Measurements from ENCODE around the gene TM9SF3.
"Not testable (repeated sequence)": the region's sequence is repeated elsewhere in the genome, so short reads cannot be mapped to it uniquely, and the experiment has no call there.

The TM9SF3 gene

GRCh38 chr10:96570983-96571964 is 15.5 kb downstream of the TM9SF3 start:
- no peak for FAIRE-seq
- DNase-seq (ENCODE audit: extremely low spot score, insufficient read length, low read depth) = no peak

GRCh38 chr10:96570511-96570910 is 16.3 kb downstream of the TM9SF3 start:
- no peak for FAIRE-seq
- no peak for DNase-seq (ENCODE audit: extremely low spot score, insufficient read length, low read depth)

- DNase-seq (ENCODE audit: extremely low spot score, insufficient read length, low read depth) (no peak), FAIRE-seq (no peak)
Observed at GRCh38 chr10:96568402-96568801, 18.4 kb downstream of the TM9SF3 start.

- no peak for DNase-seq (ENCODE audit: extremely low spot score, insufficient read length, low read depth)
Observed at GRCh38 chr10:96565774-96566173, 21.0 kb downstream of the TM9SF3 start.

GRCh38 chr10:96560966-96561887 is 25.6 kb downstream of the TM9SF3 start:
- no peak for DNase-seq (ENCODE audit: extremely low spot score, insufficient read length, low read depth)
- no peak for FAIRE-seq

More at GRCh38 chr10:96565774-96566173, 21.0 kb downstream of the TM9SF3 start:
- no peak for FAIRE-seq

GRCh38 chr10:96560489-96560888 is 26.3 kb downstream of the TM9SF3 start:
- FAIRE-seq = no peak
- no peak for DNase-seq (ENCODE audit: extremely low spot score, insufficient read length, low read depth)

GRCh38 chr10:96556003-96556402 is 30.8 kb downstream of the TM9SF3 start:
- DNase-seq (ENCODE audit: extremely low spot score, insufficient read length, low read depth) = no peak
- no peak for FAIRE-seq

- no peak for FAIRE-seq
- DNase-seq (ENCODE audit: extremely low spot score, insufficient read length, low read depth) = no peak
Observed at GRCh38 chr10:96555330-96555729, 31.5 kb downstream of the TM9SF3 start.

GRCh38 chr10:96548589-96548988 is 38.2 kb downstream of the TM9SF3 start:
- FAIRE-seq (no peak), DNase-seq (ENCODE audit: extremely low spot score, insufficient read length, low read depth) (no peak)

- not testable (repeated sequence) for FAIRE-seq
Observed at GRCh38 chr10:96545558-96545957, 41.3 kb downstream of the TM9SF3 start.

GRCh38 chr10:96541921-96542320 is 44.9 kb downstream of the TM9SF3 start:
- FAIRE-seq = no peak

More at GRCh38 chr10:96545558-96545957, 41.3 kb downstream of the TM9SF3 start:
- DNase-seq (ENCODE audit: extremely low spot score, insufficient read length, low read depth) = not testable (repeated sequence)

GRCh38 chr10:96540240-96540639 is 46.6 kb downstream of the TM9SF3 start:
- FAIRE-seq = no peak

More at GRCh38 chr10:96541921-96542320, 44.9 kb downstream of the TM9SF3 start:
- no peak for DNase-seq (ENCODE audit: extremely low spot score, insufficient read length, low read depth)

GRCh38 chr10:96538683-96539082 is 48.1 kb downstream of the TM9SF3 start:
- no peak for FAIRE-seq

More at GRCh38 chr10:96540240-96540639, 46.6 kb downstream of the TM9SF3 start:
- DNase-seq (ENCODE audit: extremely low spot score, insufficient read length, low read depth) = no peak

GRCh38 chr10:96536129-96536528 is 50.7 kb downstream of the TM9SF3 start:
- DNase-seq (ENCODE audit: extremely low spot score, insufficient read length, low read depth) (no peak), FAIRE-seq (no peak)

More at GRCh38 chr10:96538683-96539082, 48.1 kb downstream of the TM9SF3 start:
- no peak for DNase-seq (ENCODE audit: extremely low spot score, insufficient read length, low read depth)

GRCh38 chr10:96532523-96532922 is 54.3 kb downstream of the TM9SF3 start:
- DNase-seq (ENCODE audit: extremely low spot score, insufficient read length, low read depth) = no peak
- no peak for FAIRE-seq

- FAIRE-seq (no peak), DNase-seq (ENCODE audit: extremely low spot score, insufficient read length, low read depth) (no peak)
Observed at GRCh38 chr10:96529634-96530279, 57.1 kb downstream of the TM9SF3 start.

GRCh38 chr10:96524741-96525140 is 62.1 kb downstream of the TM9SF3 start:
- FAIRE-seq = no peak
- no peak for DNase-seq (ENCODE audit: extremely low spot score, insufficient read length, low read depth)

GRCh38 chr10:96517284-96517683 is 69.5 kb downstream of the TM9SF3 start:
- DNase-seq (ENCODE audit: extremely low spot score, insufficient read length, low read depth) = no peak
- FAIRE-seq = no peak

- FAIRE-seq (no peak), DNase-seq (ENCODE audit: extremely low spot score, insufficient read length, low read depth) (no peak)
Observed at GRCh38 chr10:96516337-96516736, 70.5 kb downstream of the TM9SF3 start.

All from GM18507 (cell line).